Hepatocyte (in vitro differentiated cells): ENCODE data around the gene CAPZB. TPM values are rescaled to one million over a fixed set of nuclear protein-coding genes. Genes with fewer than 3 reads are reported as not detected.

ENCODE experiments used
- DNase-seq: peaks from one replicate; pipeline ENCODE4 v3.0.0-alpha.2; 2016; ENCODE audit warnings: low spot score
- H2AFZ ChIP-seq: fragments of 200-600 bp; sonication (generic); 2 replicates; pipeline ENCODE4 v1.6.0; 2016; ENCODE audit warnings: antibody characterized with exemption, mild to moderate bottlenecking
- H3K27ac ChIP-seq: fragments of 200-600 bp; sonication (generic); 2 replicates; pipeline ENCODE4 v1.5.1; 2016; ENCODE audit warnings: mild to moderate bottlenecking
- H3K27me3 ChIP-seq: fragments of 200-600 bp; sonication (generic); 2 replicates; pipeline ENCODE4 v1.6.1; 2016
- H3K36me3 ChIP-seq: fragments of 200-600 bp; sonication (generic); replicated peaks from 2 replicates; pipeline ENCODE4 v1.5.1; 2016; ENCODE audit warnings: low read depth; ENCODE audit not compliant: insufficient read depth
- H3K4me1 ChIP-seq: fragments of 200-600 bp; sonication (generic); 2 replicates; pipeline ENCODE4 v1.5.1; 2016; ENCODE audit warnings: mild to moderate bottlenecking, moderate library complexity; ENCODE audit not compliant: insufficient read depth
- H3K4me2 ChIP-seq: fragments of 200-600 bp; sonication (generic); 2 replicates; pipeline ENCODE4 v1.6.0; 2016
- H3K4me3 ChIP-seq: fragments of 200-600 bp; sonication (generic); 2 replicates; pipeline ENCODE4 v1.5.1; 2016; ENCODE audit warnings: mild to moderate bottlenecking
- H3K79me2 ChIP-seq: fragments of 200-600 bp; sonication (generic); 2 replicates; pipeline ENCODE4 v1.6.0; 2017; ENCODE audit warnings: mild to moderate bottlenecking
- H3K9me2 ChIP-seq: fragments of 200-600 bp; sonication (generic); replicated peaks from 2 replicates; pipeline ENCODE4 v1.6.0; 2017; ENCODE audit warnings: mild to moderate bottlenecking; ENCODE audit not compliant: insufficient read depth
- H3K9me3 ChIP-seq: fragments of 200-600 bp; sonication (generic); 2 replicates; pipeline ENCODE4 v1.5.1; 2016; ENCODE audit warnings: low read depth, mild to moderate bottlenecking
- H4K20me1 ChIP-seq: fragments of 200-600 bp; sonication (generic); 2 replicates; pipeline ENCODE4 v1.6.0; 2016; ENCODE audit warnings: mild to moderate bottlenecking; ENCODE audit not compliant: insufficient read depth, poor library complexity, severe bottlenecking
- EZH2 ChIP-seq: fragments of 200-600 bp; sonication (generic); IDR thresholded peaks from 2 replicates; pipeline ENCODE4 v1.6.1; 2016; ENCODE audit warnings: antibody characterized with exemption, mild to moderate bottlenecking, borderline replicate concordance
- EZH2phosphoT487 ChIP-seq: fragments of 200-600 bp; sonication (generic); IDR thresholded peaks from one replicate; pipeline ENCODE4 v1.6.1; 2018; ENCODE audit warnings: antibody characterized with exemption, mild to moderate bottlenecking, low read depth, moderate library complexity; ENCODE audit not compliant: unreplicated experiment, severe bottlenecking
- WGBS: methylation state at CpG from one replicate; pipeline ENCODE4 v1.1.6; 2016; ENCODE audit warnings: low lambda C conversion rate; ENCODE audit errors: missing lambda C conversion rate; 5-methylcytosine and 5-hydroxymethylcytosine counted together
- polyA plus RNA-seq: library from polyadenylated mRNA; unstranded; fragments of >200 nt; fragmentation: Nextera tagmentation; extraction: Ambion mirVana; gene quantifications from 2 replicates; pipeline ENCODE4 v1.2.1, GENCODE V29; 2016
- total RNA-seq: library from RNA; depleted of rRNA; stranded (reverse); fragments of >200 nt; gene quantifications from 2 replicates; pipeline ENCODE4 v1.2.3, GENCODE V29; 2014
- TF ChIP-seq, protein P1 (sequence below): fragments of 200-600 bp; sonication (generic); IDR thresholded peaks from 2 replicates; pipeline ENCODE4 v1.5.1; 2016; ENCODE audit warnings: antibody characterized with exemption, mild to moderate bottlenecking; ENCODE audit not compliant: poor library complexity

Gene CAPZB
- total and polyA plus RNA-seq, 2 experiments from 2014 or later = 139 to 261 TPM

DNA sequence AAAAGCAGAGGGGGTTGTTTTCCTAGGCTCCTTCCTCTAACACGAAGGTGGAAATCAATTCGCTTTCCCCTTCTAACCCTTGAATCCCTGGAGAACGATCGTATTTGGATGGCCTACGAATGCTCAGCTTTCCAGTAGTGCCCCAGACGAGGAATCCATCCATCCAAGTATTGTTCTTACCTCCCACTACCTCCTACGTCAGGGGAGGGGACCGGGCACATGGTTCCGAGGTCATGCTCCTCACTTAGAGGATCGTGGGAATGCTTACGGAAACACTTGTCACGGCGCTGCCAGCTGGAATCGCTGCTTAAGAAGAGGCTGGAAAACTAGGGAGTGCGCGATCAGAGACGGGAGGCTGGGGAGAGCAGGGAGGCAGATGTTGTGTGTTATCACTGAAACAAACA, 47.4 kb downstream of the CAPZB start:
- peak overlapping the region; percentile 65 for H3K27ac ChIP-seq
- WGBS = 73% methylated on average over 17 of the region's 17 CpGs
- no peaks in the 10 kb centered on the region for H3K9me3 ChIP-seq
- peaks cover 74% of the 10 kb centered on the region for H3K4me1 ChIP-seq
- TF ChIP-seq EZH2 (no peak), EZH2phosphoT487 (no peak)
- TF ChIP-seq, protein P1, sequence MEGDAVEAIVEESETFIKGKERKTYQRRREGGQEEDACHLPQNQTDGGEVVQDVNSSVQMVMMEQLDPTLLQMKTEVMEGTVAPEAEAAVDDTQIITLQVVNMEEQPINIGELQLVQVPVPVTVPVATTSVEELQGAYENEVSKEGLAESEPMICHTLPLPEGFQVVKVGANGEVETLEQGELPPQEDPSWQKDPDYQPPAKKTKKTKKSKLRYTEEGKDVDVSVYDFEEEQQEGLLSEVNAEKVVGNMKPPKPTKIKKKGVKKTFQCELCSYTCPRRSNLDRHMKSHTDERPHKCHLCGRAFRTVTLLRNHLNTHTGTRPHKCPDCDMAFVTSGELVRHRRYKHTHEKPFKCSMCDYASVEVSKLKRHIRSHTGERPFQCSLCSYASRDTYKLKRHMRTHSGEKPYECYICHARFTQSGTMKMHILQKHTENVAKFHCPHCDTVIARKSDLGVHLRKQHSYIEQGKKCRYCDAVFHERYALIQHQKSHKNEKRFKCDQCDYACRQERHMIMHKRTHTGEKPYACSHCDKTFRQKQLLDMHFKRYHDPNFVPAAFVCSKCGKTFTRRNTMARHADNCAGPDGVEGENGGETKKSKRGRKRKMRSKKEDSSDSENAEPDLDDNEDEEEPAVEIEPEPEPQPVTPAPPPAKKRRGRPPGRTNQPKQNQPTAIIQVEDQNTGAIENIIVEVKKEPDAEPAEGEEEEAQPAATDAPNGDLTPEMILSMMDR = no peak
- peak; percentile 22 for DNase-seq
- peaks cover 40% of the 10 kb centered on the region for H4K20me1 ChIP-seq
- H3K79me2 ChIP-seq = peaks cover 87% of the 10 kb centered on the region
- peak overlapping the region; percentile 16 for H3K4me2 ChIP-seq
- no peaks in the 10 kb centered on the region for H3K36me3 ChIP-seq
- H2AFZ ChIP-seq = no peak overlapping the region
- no peaks in the 10 kb centered on the region for H3K27me3 ChIP-seq
- H3K9me2 ChIP-seq = no peaks in the 10 kb centered on the region
- no peak overlapping the region for H3K4me3 ChIP-seq

DNA sequence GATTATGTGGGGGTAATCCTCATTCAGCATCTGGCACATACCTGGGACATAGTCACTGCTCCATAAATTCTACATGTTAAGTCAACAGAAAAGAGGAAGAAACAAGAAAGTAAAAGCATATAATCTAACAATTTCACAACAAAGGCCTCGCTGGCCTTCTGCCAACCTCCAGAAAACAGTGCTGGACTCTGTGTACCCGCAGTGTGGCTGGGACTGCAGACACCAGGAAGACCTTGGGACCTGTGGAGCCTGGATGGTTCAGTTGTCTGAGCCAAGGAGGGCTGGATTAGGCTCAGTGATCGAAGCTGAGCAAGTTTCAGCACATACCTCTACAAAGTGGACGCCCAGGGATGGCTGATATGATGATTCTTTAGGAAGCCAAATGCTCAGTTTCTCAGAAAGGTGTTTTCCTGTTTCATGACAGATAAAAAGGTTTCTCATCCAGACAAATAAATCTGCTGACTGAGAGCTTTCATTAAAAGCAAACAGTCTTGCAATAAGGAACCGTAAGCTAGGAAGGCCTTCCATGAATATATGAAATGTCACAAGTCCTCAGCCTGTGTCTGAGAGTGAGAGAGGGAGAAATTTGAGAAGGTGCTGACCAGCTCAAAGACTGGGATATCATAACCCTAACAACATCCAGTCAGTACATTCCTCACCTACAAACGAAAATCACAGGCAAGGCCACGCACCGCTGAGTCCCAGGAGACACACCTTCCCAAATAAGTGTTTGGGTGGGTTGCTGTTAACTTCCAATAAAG, 48.4 kb downstream of the CAPZB start:
- H3K9me3 ChIP-seq = no peaks in the 10 kb centered on the region
- H3K79me2 ChIP-seq = peaks cover 87% of the 10 kb centered on the region
- H2AFZ ChIP-seq = no peak overlapping the region
- TF ChIP-seq EZH2 (no peak), EZH2phosphoT487 (no peak)
- TF ChIP-seq, protein P1 = no peak
- DNase-seq = peak; percentile 69
- no peaks in the 10 kb centered on the region for H3K36me3 ChIP-seq
- H4K20me1 ChIP-seq = peaks cover 40% of the 10 kb centered on the region
- H3K27me3 ChIP-seq = no peaks in the 10 kb centered on the region
- peaks cover 72% of the 10 kb centered on the region for H3K4me1 ChIP-seq
- peak overlapping the region; percentile 65 for H3K27ac ChIP-seq
- H3K4me2 ChIP-seq = peak overlapping the region; percentile 38
- no peak overlapping the region for H3K4me3 ChIP-seq
- WGBS = 51% methylated on average over 8 of the region's 8 CpGs
- no peaks in the 10 kb centered on the region for H3K9me2 ChIP-seq

DNA sequence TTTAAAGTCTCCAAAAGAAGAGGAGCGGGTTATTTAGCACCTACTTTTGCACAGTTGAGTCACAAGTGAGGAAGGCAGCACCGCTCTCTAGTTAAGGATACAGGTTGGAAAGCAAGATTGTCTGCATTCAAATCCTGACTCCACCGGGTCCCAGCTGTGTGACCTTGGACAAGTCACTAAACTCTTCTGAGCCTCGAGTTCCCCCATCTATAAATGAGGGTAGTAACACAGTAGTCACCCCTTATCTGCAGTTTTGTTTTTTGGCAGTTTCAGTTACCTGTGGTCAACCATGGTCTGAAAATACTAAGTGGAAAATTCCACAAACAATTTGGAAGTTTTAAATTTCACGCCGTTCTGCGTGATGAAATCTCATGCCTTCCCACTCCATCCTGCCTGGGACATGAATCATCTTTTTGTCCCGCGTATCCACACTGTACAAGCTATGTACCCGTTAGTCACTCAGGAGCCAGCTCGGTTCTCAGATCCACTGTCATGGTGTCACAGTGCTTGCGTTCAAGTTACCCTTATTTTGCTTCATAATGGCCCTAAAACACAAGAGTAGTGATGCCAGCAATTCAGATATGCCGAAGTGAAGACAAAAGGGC, 49.4 kb downstream of the CAPZB start:
- no peak for DNase-seq
- Histone ChIP-seq H3K4me2 (no peak overlapping the region), H3K27me3 (no peaks in the 10 kb centered on the region), H2AFZ (no peak overlapping the region), H3K4me1 (peaks cover 72% of the 10 kb centered on the region), H3K36me3 (no peaks in the 10 kb centered on the region), H3K79me2 (peaks cover 88% of the 10 kb centered on the region), H3K9me3 (no peaks in the 10 kb centered on the region), H3K4me3 (no peak overlapping the region), H4K20me1 (peaks cover 36% of the 10 kb centered on the region), H3K27ac (peak overlapping the region; percentile 65), H3K9me2 (no peaks in the 10 kb centered on the region)
- TF ChIP-seq EZH2 = no peak
- TF ChIP-seq EZH2phosphoT487 = no peak
- TF ChIP-seq, protein P1 = no peak
- 93% methylated on average over 13 of the region's 13 CpGs for WGBS
